AG04449 (cell line): ENCODE measurements around the gene MYO16.

Experiments used
- CTCF ChIA-PET: fragments of 350-600 bp; formaldehyde crosslinking; extraction: SDS; loops from one replicate; lab custom pipeline; 2021; ENCODE audit warnings: antibody characterized with exemption; lab: Yijun Ruan, JAX
- POLR2A ChIA-PET: fragments of 400-600, 350-600 bp; formaldehyde crosslinking; extraction: SDS; loops from one replicate; lab custom pipeline; 2020; ENCODE audit warnings: antibody characterized with exemption, inconsistent platforms; lab: Yijun Ruan, JAX
- DNase-seq: peaks from one replicate; pipeline ENCODE4 v3.0.0-alpha.2; 2010; ENCODE audit warnings: low read depth, low spot score
- H3K4me3 ChIP-seq: 2 replicates; pipeline ENCODE4 v1.5.1; 2011; ENCODE audit warnings: low read depth, mild to moderate bottlenecking, control low read depth, low read length
- CTCF ChIP-seq: IDR thresholded peaks from one replicate; pipeline ENCODE4 v1.5.1; 2011; ENCODE audit warnings: mild to moderate bottlenecking, moderate library complexity, low read length, control low read depth, inconsistent platforms; ENCODE audit not compliant: insufficient read depth; ENCODE audit errors: missing control alignments

The MYO16 gene

GRCh38 chr13:109095126-109095525 is 465.7 kb downstream of the MYO16 start:
- TF ChIP-seq CTCF = no peak
- no peak overlapping the region for H3K4me3 ChIP-seq
- DNase-seq = no peak
- CTCF ChIA-PET = no interaction called here
- POLR2A ChIA-PET = no interaction called here

GRCh38 chr13:109096101-109096500 is 466.7 kb downstream of the MYO16 start:
- CTCF ChIA-PET = no interaction called here
- no peak for DNase-seq
- POLR2A ChIA-PET = no interaction called here
- no peak for TF ChIP-seq CTCF
- H3K4me3 ChIP-seq = no peak overlapping the region

- ChIA-PET POLR2A (no interaction called here), CTCF (interaction anchor here (1.0 kb wide), 1 partner anchor 18 kb away, joined by 3 read pairs; no protein-coding TSS in a partner anchor)
- no peak overlapping the region for H3K4me3 ChIP-seq
- no peak for TF ChIP-seq CTCF
- no peak for DNase-seq
Observed at GRCh38 chr13:109100705-109101304, 471.4 kb downstream of the MYO16 start.

GRCh38 chr13:109101550-109102144 is 472.2 kb downstream of the MYO16 start:
- no peak for DNase-seq
- no peak for TF ChIP-seq CTCF
- no peak overlapping the region for H3K4me3 ChIP-seq
- ChIA-PET POLR2A (no interaction called here), CTCF (interaction anchor here (1.0 kb wide), 1 partner anchor 19 kb away, joined by 3 read pairs; no protein-coding TSS in a partner anchor)

- no peak for TF ChIP-seq CTCF
- POLR2A ChIA-PET = no interaction called here
- no peak overlapping the region for H3K4me3 ChIP-seq
- no peak for DNase-seq
- CTCF ChIA-PET = no interaction called here
Observed at GRCh38 chr13:109105899-109106298, 476.5 kb downstream of the MYO16 start.

GRCh38 chr13:109110159-109110558 is 480.7 kb downstream of the MYO16 start:
- no peak for TF ChIP-seq CTCF
- ChIA-PET CTCF (no interaction called here), POLR2A (no interaction called here)
- H3K4me3 ChIP-seq = no peak overlapping the region
- no peak for DNase-seq
